ENCODE results near the gene CROT. TPM values are rescaled to one million over a fixed set of nuclear protein-coding genes. Genes with fewer than 3 reads are reported as not detected.
"Not testable (repeated sequence)": the region's sequence is repeated elsewhere in the genome, so short reads cannot be mapped to it uniquely, and the experiment has no call there.

The CROT gene
- total RNA-seq = 1 to 10 TPM; 4.9 to 6.8 (median 5.4) TPM

- peaks cover 12% of the 10 kb centered on the region for H3K36me3 Mint-ChIP-seq (ENCODE audit: insufficient read depth)
- H3K4me3 Mint-ChIP-seq = peak within 1 kb of the TSS; percentile 97
- peaks cover 38% of the 10 kb centered on the region for H3K4me1 Mint-ChIP-seq (ENCODE audit: low read depth)
- H3K9me3 Mint-ChIP-seq = no peaks in the 10 kb centered on the region
- ATAC-seq (peak; percentile 99), DNase-seq (peak; percentile 87)
- no peaks in the 10 kb centered on the region for H3K27me3 Mint-ChIP-seq (ENCODE audit: low read depth)
These were observed at the start of gene CROT for GRCh38 chr7:87345166-87345927. CROT (plus strand) TSS chr7:87345664; CDS start chr7:87349069, 3,405 bp downstream.

GRCh38 chr7:87300756-87301155 is 44.7 kb upstream of the CROT start:
- no peaks in the 10 kb centered on the region for H3K4me1 Mint-ChIP-seq (ENCODE audit: low read depth)
- H3K36me3 Mint-ChIP-seq (ENCODE audit: insufficient read depth) = peaks cover 4% of the 10 kb centered on the region
- DNase-seq = no peak
- H3K27me3 Mint-ChIP-seq (ENCODE audit: low read depth) = peaks cover 2% of the 10 kb centered on the region
- no peak for ATAC-seq
- no peak overlapping the region for H3K4me3 Mint-ChIP-seq
- peaks cover 16% of the 10 kb centered on the region for H3K9me3 Mint-ChIP-seq

GRCh38 chr7:87310790-87311419 is 34.6 kb upstream of the CROT start:
- no peaks in the 10 kb centered on the region for H3K4me1 Mint-ChIP-seq (ENCODE audit: low read depth)
- ATAC-seq = no peak
- H3K36me3 Mint-ChIP-seq (ENCODE audit: insufficient read depth) = no peaks in the 10 kb centered on the region
- no peaks in the 10 kb centered on the region for H3K27me3 Mint-ChIP-seq (ENCODE audit: low read depth)
- no peak overlapping the region for H3K4me3 Mint-ChIP-seq
- H3K9me3 Mint-ChIP-seq = no peaks in the 10 kb centered on the region
- DNase-seq = no peak

GRCh38 chr7:87312215-87312865 is 33.1 kb upstream of the CROT start:
- peak; percentile 77 for ATAC-seq
- H3K27me3 Mint-ChIP-seq (ENCODE audit: low read depth) = no peaks in the 10 kb centered on the region
- peak; percentile 54 for DNase-seq
- no peaks in the 10 kb centered on the region for H3K36me3 Mint-ChIP-seq (ENCODE audit: insufficient read depth)
- no peaks in the 10 kb centered on the region for H3K9me3 Mint-ChIP-seq
- H3K4me3 Mint-ChIP-seq = no peak overlapping the region
- H3K4me1 Mint-ChIP-seq (ENCODE audit: low read depth) = peaks cover 7% of the 10 kb centered on the region

- no peaks in the 10 kb centered on the region for H3K27me3 Mint-ChIP-seq (ENCODE audit: low read depth)
- no peaks in the 10 kb centered on the region for H3K9me3 Mint-ChIP-seq
- H3K4me3 Mint-ChIP-seq = no peak overlapping the region
- ATAC-seq (no peak), DNase-seq (no peak)
- no peaks in the 10 kb centered on the region for H3K36me3 Mint-ChIP-seq (ENCODE audit: insufficient read depth)
- peaks cover 30% of the 10 kb centered on the region for H3K4me1 Mint-ChIP-seq (ENCODE audit: low read depth)
These were observed 29.3 kb upstream of the CROT start for GRCh38 chr7:87316097-87316700.

- Mint-ChIP-seq H3K4me1 (ENCODE audit: low read depth) (peaks cover 30% of the 10 kb centered on the region), H3K4me3 (no peak overlapping the region)
- ATAC-seq = no peak
These were observed 28.5 kb upstream of the CROT start for GRCh38 chr7:87316846-87317552.

GRCh38 chr7:87317691-87318245 is 27.7 kb upstream of the CROT start:
- ATAC-seq (no peak), DNase-seq (no peak)
- H3K36me3 Mint-ChIP-seq (ENCODE audit: insufficient read depth) = no peaks in the 10 kb centered on the region
- H3K27me3 Mint-ChIP-seq (ENCODE audit: low read depth) = no peaks in the 10 kb centered on the region
- H3K4me1 Mint-ChIP-seq (ENCODE audit: low read depth) = peaks cover 30% of the 10 kb centered on the region
- H3K4me3 Mint-ChIP-seq = no peak overlapping the region
- no peaks in the 10 kb centered on the region for H3K9me3 Mint-ChIP-seq

More at GRCh38 chr7:87316846-87317552, 28.5 kb upstream of the CROT start:
- H3K27me3 Mint-ChIP-seq (ENCODE audit: low read depth) = no peaks in the 10 kb centered on the region
- H3K36me3 Mint-ChIP-seq (ENCODE audit: insufficient read depth) = no peaks in the 10 kb centered on the region
- DNase-seq = no peak
- H3K9me3 Mint-ChIP-seq = no peaks in the 10 kb centered on the region

- Mint-ChIP-seq H3K27me3 (ENCODE audit: low read depth) (no peaks in the 10 kb centered on the region), H3K4me3 (peak overlapping the region; percentile 58)
- ATAC-seq = no peak
These were observed 26.7 kb upstream of the CROT start for GRCh38 chr7:87318741-87319140.

GRCh38 chr7:87319154-87319581 is 26.3 kb upstream of the CROT start:
- not testable (repeated sequence) for H3K36me3 Mint-ChIP-seq (ENCODE audit: insufficient read depth); DNase-seq; H3K27me3 Mint-ChIP-seq (ENCODE audit: low read depth); ATAC-seq; H3K9me3 Mint-ChIP-seq
- Mint-ChIP-seq H3K4me1 (ENCODE audit: low read depth) (peaks cover 30% of the 10 kb centered on the region), H3K4me3 (peak overlapping the region; percentile 58)

More at GRCh38 chr7:87318741-87319140, 26.7 kb upstream of the CROT start:
- Mint-ChIP-seq H3K4me1 (ENCODE audit: low read depth) (peaks cover 30% of the 10 kb centered on the region), H3K36me3 (ENCODE audit: insufficient read depth) (no peaks in the 10 kb centered on the region), H3K9me3 (no peaks in the 10 kb centered on the region)
- DNase-seq = no peak

GRCh38 chr7:87322912-87323311 is 22.6 kb upstream of the CROT start:
- peaks cover 18% of the 10 kb centered on the region for H3K9me3 Mint-ChIP-seq
- peaks cover 18% of the 10 kb centered on the region for H3K4me1 Mint-ChIP-seq (ENCODE audit: low read depth)
- ATAC-seq (no peak), DNase-seq (no peak)
- no peak overlapping the region for H3K4me3 Mint-ChIP-seq
- H3K27me3 Mint-ChIP-seq (ENCODE audit: low read depth) = no peaks in the 10 kb centered on the region
- H3K36me3 Mint-ChIP-seq (ENCODE audit: insufficient read depth) = peaks cover 20% of the 10 kb centered on the region

- DNase-seq = no peak
- Mint-ChIP-seq H3K4me1 (ENCODE audit: low read depth) (no peaks in the 10 kb centered on the region), H3K27me3 (ENCODE audit: low read depth) (no peaks in the 10 kb centered on the region), H3K36me3 (ENCODE audit: insufficient read depth) (peaks cover 41% of the 10 kb centered on the region), H3K9me3 (peaks cover 38% of the 10 kb centered on the region), H3K4me3 (no peak overlapping the region)
- ATAC-seq = no peak
These were observed 19.7 kb upstream of the CROT start for GRCh38 chr7:87325576-87326370.

- Mint-ChIP-seq H3K4me3 (no peak overlapping the region), H3K36me3 (ENCODE audit: insufficient read depth) (peaks cover 42% of the 10 kb centered on the region), H3K4me1 (ENCODE audit: low read depth) (no peaks in the 10 kb centered on the region), H3K27me3 (ENCODE audit: low read depth) (no peaks in the 10 kb centered on the region), H3K9me3 (peaks cover 38% of the 10 kb centered on the region)
- no peak for ATAC-seq
- no peak for DNase-seq
These were observed 17.2 kb upstream of the CROT start for GRCh38 chr7:87328281-87328680.

GRCh38 chr7:87330316-87330715 is 15.1 kb upstream of the CROT start:
- Mint-ChIP-seq H3K27me3 (ENCODE audit: low read depth) (no peaks in the 10 kb centered on the region), H3K4me3 (no peak overlapping the region), H3K4me1 (ENCODE audit: low read depth) (no peaks in the 10 kb centered on the region), H3K36me3 (ENCODE audit: insufficient read depth) (peaks cover 50% of the 10 kb centered on the region), H3K9me3 (peaks cover 38% of the 10 kb centered on the region)
- ATAC-seq (no peak), DNase-seq (no peak)
